ENCODE measurements around the gene MB21D2. TPM values are rescaled to one million over a fixed set of nuclear protein-coding genes. Genes with fewer than 3 reads are reported as not detected.

The MB21D2 gene
- total and polyA plus RNA-seq, 2 experiments from 2014 or later = 8.1 to 35.9 TPM

DNA sequence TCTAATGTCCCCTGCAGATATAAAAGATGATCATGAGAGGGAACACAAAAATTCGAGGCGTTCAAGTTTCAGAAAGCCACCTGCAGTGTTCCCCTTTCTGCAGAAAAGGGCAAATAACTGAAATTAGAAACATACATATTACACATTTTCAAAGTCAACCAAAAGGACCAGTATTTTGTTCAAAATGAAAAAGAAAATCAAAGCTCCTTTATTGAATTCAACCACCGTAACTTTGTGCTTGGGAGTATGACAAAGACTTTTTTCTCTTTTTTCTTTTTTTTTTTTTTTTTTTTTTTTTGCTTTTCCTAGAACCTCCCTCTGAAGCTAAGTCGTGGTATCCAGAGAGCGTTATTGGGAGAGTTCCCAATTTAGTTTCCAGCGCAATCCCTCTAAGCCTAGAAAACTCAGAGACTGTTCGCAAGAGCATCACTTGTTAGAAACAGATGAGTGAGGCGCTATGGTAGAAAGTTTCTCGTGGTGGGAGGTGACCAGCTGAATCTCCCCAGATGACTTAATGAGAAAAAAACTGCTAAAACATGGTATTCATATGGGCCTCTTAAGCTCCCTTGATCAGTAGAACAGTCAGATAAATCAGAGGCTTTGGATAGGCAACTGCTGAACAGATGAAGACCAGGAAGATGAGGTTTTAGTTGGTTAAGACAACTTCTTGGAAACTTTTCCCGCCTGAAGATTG, 77.4 kb downstream of the MB21D2 start:
- Histone ChIP-seq H4K20me1 (replicated peaks; ENCODE audit: insufficient read depth) (peaks cover 31% of the 10 kb centered on the region), H3K9me2 (ENCODE audit: insufficient read depth) (no peaks in the 10 kb centered on the region), H3K4me1 (ENCODE audit: insufficient read depth) (peaks cover 49% of the 10 kb centered on the region), H3F3A (replicated peaks; ENCODE audit: low read depth) (no peaks in the 10 kb centered on the region), H3K79me2 (replicated peaks; ENCODE audit: insufficient read depth) (peaks cover 98% of the 10 kb centered on the region), H3K36me3 (ENCODE audit: insufficient read depth) (no peaks in the 10 kb centered on the region), H3K4me3 (no peak overlapping the region), H3K27me3 (ENCODE audit: insufficient read depth) (no peaks in the 10 kb centered on the region), H3K27ac (ENCODE audit: low read depth) (no peak overlapping the region), H3K4me2 (no peak overlapping the region), H2AFZ (no peak overlapping the region)
- Mint-ChIP-seq H3K27ac (no peak overlapping the region), H3K4me1 (peaks cover 53% of the 10 kb centered on the region), H3K27me3 (ENCODE audit: insufficient read depth, low read depth, poor library complexity) (peaks cover 5% of the 10 kb centered on the region), H3K4me3 (no peak overlapping the region), H3K9me3 (no peaks in the 10 kb centered on the region; the same call in 2 of the 3 replicates), H3K36me3 (ENCODE audit: low read depth) (peaks cover 4% of the 10 kb centered on the region; the same call in 2 of the 3 replicates)
- ATAC-seq (no peak), DNase-seq (ENCODE audit: low spot score) (no peak)
- TF ChIP-seq EZH2phosphoT487 (IDR thresholded peaks at IDR 0.05; ENCODE audit: unreplicated experiment) = no peak
- no peak for TF ChIP-seq ZNF462 (CRISPR knock-in tag; IDR thresholded peaks at IDR 0.05)
- TF ChIP-seq, protein P1, sequence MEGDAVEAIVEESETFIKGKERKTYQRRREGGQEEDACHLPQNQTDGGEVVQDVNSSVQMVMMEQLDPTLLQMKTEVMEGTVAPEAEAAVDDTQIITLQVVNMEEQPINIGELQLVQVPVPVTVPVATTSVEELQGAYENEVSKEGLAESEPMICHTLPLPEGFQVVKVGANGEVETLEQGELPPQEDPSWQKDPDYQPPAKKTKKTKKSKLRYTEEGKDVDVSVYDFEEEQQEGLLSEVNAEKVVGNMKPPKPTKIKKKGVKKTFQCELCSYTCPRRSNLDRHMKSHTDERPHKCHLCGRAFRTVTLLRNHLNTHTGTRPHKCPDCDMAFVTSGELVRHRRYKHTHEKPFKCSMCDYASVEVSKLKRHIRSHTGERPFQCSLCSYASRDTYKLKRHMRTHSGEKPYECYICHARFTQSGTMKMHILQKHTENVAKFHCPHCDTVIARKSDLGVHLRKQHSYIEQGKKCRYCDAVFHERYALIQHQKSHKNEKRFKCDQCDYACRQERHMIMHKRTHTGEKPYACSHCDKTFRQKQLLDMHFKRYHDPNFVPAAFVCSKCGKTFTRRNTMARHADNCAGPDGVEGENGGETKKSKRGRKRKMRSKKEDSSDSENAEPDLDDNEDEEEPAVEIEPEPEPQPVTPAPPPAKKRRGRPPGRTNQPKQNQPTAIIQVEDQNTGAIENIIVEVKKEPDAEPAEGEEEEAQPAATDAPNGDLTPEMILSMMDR (conservative IDR thresholded peaks at IDR 0.05; ENCODE audit: low read depth in 2 of 2) = no peak
- TF ChIP-seq EZH2 (IDR thresholded peaks at IDR 0.05; ENCODE audit: low read depth, unreplicated experiment) = no peak
- no peak for TF ChIP-seq REST (IDR thresholded peaks at IDR 0.05; ENCODE audit: unreplicated experiment)
- TF ChIP-seq CREB1 (CRISPR knock-in tag; IDR thresholded peaks at IDR 0.05; ENCODE audit: low read depth) = no peak
- TF ChIP-seq ZNF331 (CRISPR knock-in tag; IDR thresholded peaks at IDR 0.05; ENCODE audit: low read depth) = no peak
- no peak for TF ChIP-seq JUNB (IDR thresholded peaks at IDR 0.05; ENCODE audit: unreplicated experiment)
- TF ChIP-seq ETS1 (IDR thresholded peaks at IDR 0.05) = no peak
- no peak for TF ChIP-seq ZNF114 (CRISPR knock-in tag; IDR thresholded peaks at IDR 0.05)
- no peak for TF ChIP-seq NANOG (IDR thresholded peaks at IDR 0.05; ENCODE audit: borderline replicate concordance)
- no peak for TF ChIP-seq STAT1 (IDR thresholded peaks at IDR 0.05; ENCODE audit: unreplicated experiment)
- no peak for TF ChIP-seq POLR2AphosphoS5 (IDR thresholded peaks at IDR 0.05; ENCODE audit: low read depth)

Measured in GM23338 (cell line).